ENCODE measurements around the gene RASSF3. TPM values are rescaled to one million over a fixed set of nuclear protein-coding genes. Genes with fewer than 3 reads are reported as not detected.
A peak's percentile ranks its signal among the peaks of the same experiment; 100 is the strongest.

Gene RASSF3
- total and polyA plus RNA-seq, 2 experiments from 2014 or later, result 20.6 to 39.6 TPM

GRCh38 chr12:64700532-64700931 is 90.2 kb downstream of the RASSF3 start:
- Histone ChIP-seq H3K4me1 (ENCODE audit: insufficient read depth) (no peaks in the 10 kb centered on the region), H3K4me3 (no peak overlapping the region), H3K79me2 (replicated peaks; ENCODE audit: insufficient read depth) (no peaks in the 10 kb centered on the region), H3K36me3 (ENCODE audit: insufficient read depth) (no peaks in the 10 kb centered on the region), H3K27ac (ENCODE audit: low read depth) (no peak overlapping the region), H2AFZ (no peak overlapping the region), H3K9me2 (ENCODE audit: insufficient read depth) (no peaks in the 10 kb centered on the region), H4K20me1 (replicated peaks; ENCODE audit: insufficient read depth) (0 out of 2 replicates have a peak, but pooled peaks cover 5% of the 10 kb centered on the region), H3K27me3 (ENCODE audit: insufficient read depth) (no peaks in the 10 kb centered on the region), H3F3A (replicated peaks; ENCODE audit: low read depth) (no peaks in the 10 kb centered on the region), H3K4me2 (no peak overlapping the region)
- TF ChIP-seq CREB1 (CRISPR knock-in tag; IDR thresholded peaks at IDR 0.05; ENCODE audit: low read depth) (no peak), EZH2phosphoT487 (IDR thresholded peaks at IDR 0.05; ENCODE audit: unreplicated experiment) (no peak), EZH2 (IDR thresholded peaks at IDR 0.05; ENCODE audit: low read depth, unreplicated experiment) (no peak), STAT1 (IDR thresholded peaks at IDR 0.05; ENCODE audit: unreplicated experiment) (no peak), CTCF (conservative IDR thresholded peaks at IDR 0.05; ENCODE audit: low read depth in 2 of 2) (no peak)
- H3K4me1 Mint-ChIP-seq, result peaks cover 8% of the 10 kb centered on the region; the same call in 2 of the 3 replicates
- ATAC-seq (no peak), DNase-seq (ENCODE audit: low spot score) (no peak)
- no peak overlapping the region for H3K27ac Mint-ChIP-seq
- no peaks in the 10 kb centered on the region for H3K9me3 Mint-ChIP-seq
- H3K27me3 Mint-ChIP-seq (ENCODE audit: insufficient read depth, low read depth, poor library complexity), result peaks cover 2% of the 10 kb centered on the region
- no peak overlapping the region for H3K4me3 Mint-ChIP-seq
- peaks cover 16% of the 10 kb centered on the region; the same call in 2 of the 3 replicates for H3K36me3 Mint-ChIP-seq (ENCODE audit: low read depth)

- no peaks in the 10 kb centered on the region for H3K9me2 ChIP-seq (ENCODE audit: insufficient read depth)
- no peak overlapping the region for H3K4me3 ChIP-seq
- Mint-ChIP-seq H3K4me3 (no peak overlapping the region), H3K27ac (no peak overlapping the region), H3K27me3 (ENCODE audit: insufficient read depth, low read depth, poor library complexity) (peaks cover 3% of the 10 kb centered on the region), H3K36me3 (ENCODE audit: low read depth) (peaks cover 16% of the 10 kb centered on the region; the same call in 2 of the 3 replicates), H3K9me3 (no peaks in the 10 kb centered on the region; the same call in 2 of the 3 replicates), H3K4me1 (peaks cover 3% of the 10 kb centered on the region; the same call in 2 of the 3 replicates)
- H4K20me1 ChIP-seq (replicated peaks; ENCODE audit: insufficient read depth), result 0 out of 2 replicates have a peak, but pooled peaks cover 2% of the 10 kb centered on the region
- no peak overlapping the region for H3K4me2 ChIP-seq
- ATAC-seq (no peak), DNase-seq (ENCODE audit: low spot score) (no peak)
- no peak overlapping the region for H2AFZ ChIP-seq
- H3K4me1 ChIP-seq (ENCODE audit: insufficient read depth), result no peaks in the 10 kb centered on the region
- H3K36me3 ChIP-seq (ENCODE audit: insufficient read depth), result no peaks in the 10 kb centered on the region
- no peaks in the 10 kb centered on the region for H3K79me2 ChIP-seq (replicated peaks; ENCODE audit: insufficient read depth)
- no peaks in the 10 kb centered on the region for H3F3A ChIP-seq (replicated peaks; ENCODE audit: low read depth)
- no peaks in the 10 kb centered on the region for H3K27me3 ChIP-seq (ENCODE audit: insufficient read depth)
- 0 out of 2 replicates have a peak overlapping the region, but pooled peaks have one; percentile 9 for H3K27ac ChIP-seq (ENCODE audit: low read depth)
- TF ChIP-seq ETS1 (IDR thresholded peaks at IDR 0.05), result no peak
- TF ChIP-seq JUNB (IDR thresholded peaks at IDR 0.05; ENCODE audit: unreplicated experiment), result no peak
- TF ChIP-seq CTCF (conservative IDR thresholded peaks at IDR 0.05; ENCODE audit: low read depth in 2 of 2), result no peak
- TF ChIP-seq ZNF114 (CRISPR knock-in tag; IDR thresholded peaks at IDR 0.05), result no peak
- no peak for TF ChIP-seq NANOG (IDR thresholded peaks at IDR 0.05; ENCODE audit: borderline replicate concordance)
- TF ChIP-seq REST (IDR thresholded peaks at IDR 0.05; ENCODE audit: unreplicated experiment), result no peak
- no peak for TF ChIP-seq CREB1 (CRISPR knock-in tag; IDR thresholded peaks at IDR 0.05; ENCODE audit: low read depth)
- no peak for TF ChIP-seq STAT1 (IDR thresholded peaks at IDR 0.05; ENCODE audit: unreplicated experiment)
- TF ChIP-seq POLR2AphosphoS5 (IDR thresholded peaks at IDR 0.05; ENCODE audit: low read depth), result no peak
Observed at GRCh38 chr12:64701283-64701682, 91.0 kb downstream of the RASSF3 start.
